Measurements from ENCODE around the gene ANTXR1. TPM values are rescaled to one million over a fixed set of nuclear protein-coding genes. Genes with fewer than 3 reads are reported as not detected.

The ANTXR1 gene
- total RNA-seq, 1 experiment from 2014 or later = 0.27 TPM

DNA sequence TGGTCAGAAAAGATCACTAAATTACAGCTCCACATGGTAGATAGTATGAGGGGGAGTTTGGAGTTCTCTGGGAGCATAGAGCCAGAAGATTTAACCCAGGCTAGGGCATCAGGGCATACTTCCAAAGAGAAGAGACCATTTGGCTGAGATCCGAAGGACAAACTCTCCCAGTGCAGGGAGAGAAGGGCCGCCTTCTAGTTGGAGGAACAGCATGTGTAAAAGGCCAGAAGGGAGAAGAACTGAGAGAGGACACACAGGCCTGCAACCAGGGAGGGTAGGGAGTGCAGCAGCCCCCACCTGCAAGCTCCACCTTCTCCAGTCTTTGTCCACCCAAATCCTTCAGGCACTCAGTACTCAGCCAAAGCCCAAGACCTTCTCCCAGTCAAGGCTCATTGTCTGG lies 192.1 kb downstream of the ANTXR1 start:
- ChIA-PET POLR2A (no interaction called here), CTCF (no interaction called here)
- Mint-ChIP-seq H3K36me3 (ENCODE audit: insufficient read depth, unreplicated experiment) (no peaks in the 10 kb centered on the region), H3K9me3 (ENCODE audit: unreplicated experiment) (peaks cover 10% of the 10 kb centered on the region), H3K27me3 (ENCODE audit: insufficient read depth, unreplicated experiment) (peaks cover 8% of the 10 kb centered on the region), H3K4me3 (ENCODE audit: unreplicated experiment) (no peak overlapping the region), H3K27ac (ENCODE audit: unreplicated experiment) (no peak overlapping the region), H3K4me1 (ENCODE audit: low read depth, unreplicated experiment) (no peaks in the 10 kb centered on the region)
- TF ChIP-seq, protein P1, sequence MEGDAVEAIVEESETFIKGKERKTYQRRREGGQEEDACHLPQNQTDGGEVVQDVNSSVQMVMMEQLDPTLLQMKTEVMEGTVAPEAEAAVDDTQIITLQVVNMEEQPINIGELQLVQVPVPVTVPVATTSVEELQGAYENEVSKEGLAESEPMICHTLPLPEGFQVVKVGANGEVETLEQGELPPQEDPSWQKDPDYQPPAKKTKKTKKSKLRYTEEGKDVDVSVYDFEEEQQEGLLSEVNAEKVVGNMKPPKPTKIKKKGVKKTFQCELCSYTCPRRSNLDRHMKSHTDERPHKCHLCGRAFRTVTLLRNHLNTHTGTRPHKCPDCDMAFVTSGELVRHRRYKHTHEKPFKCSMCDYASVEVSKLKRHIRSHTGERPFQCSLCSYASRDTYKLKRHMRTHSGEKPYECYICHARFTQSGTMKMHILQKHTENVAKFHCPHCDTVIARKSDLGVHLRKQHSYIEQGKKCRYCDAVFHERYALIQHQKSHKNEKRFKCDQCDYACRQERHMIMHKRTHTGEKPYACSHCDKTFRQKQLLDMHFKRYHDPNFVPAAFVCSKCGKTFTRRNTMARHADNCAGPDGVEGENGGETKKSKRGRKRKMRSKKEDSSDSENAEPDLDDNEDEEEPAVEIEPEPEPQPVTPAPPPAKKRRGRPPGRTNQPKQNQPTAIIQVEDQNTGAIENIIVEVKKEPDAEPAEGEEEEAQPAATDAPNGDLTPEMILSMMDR (IDR thresholded peaks at IDR 0.05; ENCODE audit: insufficient read depth in 1 of 2, low read depth in 1 of 2, low read length in 1 of 2, severe bottlenecking in 1 of 2, unreplicated experiment in 1 of 2) = no peak
- BruUV-seq (replicated peaks) = no TSS peak
- intact Hi-C loops (cut with micrococcal nuclease; ENCODE audit: unreplicated experiment) = no loop called here
- no peak for DNase-seq
- no peaks in the 10 kb centered on the region for H3K36me3 ChIP-seq (ENCODE audit: control insufficient read depth, insufficient read depth, low read length)
- no peak overlapping the region for H3K4me3 ChIP-seq (ENCODE audit: low read depth, low read length)
- 0 out of 2 replicates have a peak, but pooled peaks cover 1% of the 10 kb centered on the region for H3K27me3 ChIP-seq (replicated peaks; ENCODE audit: control insufficient read depth, insufficient read depth, low read length)
- H3K4me1 ChIP-seq = no peaks in the 10 kb centered on the region
- no peaks in the 10 kb centered on the region; the same call in 1 of the 2 replicates for H3K9me3 ChIP-seq

DNA sequence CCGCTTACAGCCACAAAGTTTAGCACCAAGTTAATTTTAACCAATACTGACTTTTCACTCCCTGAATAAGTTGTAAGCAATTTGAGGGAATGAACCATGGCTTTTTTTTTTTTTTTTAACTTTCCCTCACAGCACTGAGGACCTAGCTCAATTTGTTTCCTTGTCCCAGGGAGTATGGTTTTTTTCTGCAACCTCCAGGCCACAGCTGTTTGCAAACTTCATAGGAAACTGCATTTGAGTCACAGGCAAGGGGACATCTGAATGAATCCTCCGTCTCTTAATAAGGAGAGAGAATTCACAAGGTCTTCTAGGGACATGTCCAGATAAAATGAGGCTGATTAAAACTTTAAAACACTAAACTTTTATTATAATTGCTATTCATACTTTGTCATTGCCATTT lies 192.5 kb downstream of the ANTXR1 start:
- H3K9me3 Mint-ChIP-seq (ENCODE audit: unreplicated experiment) = peaks cover 10% of the 10 kb centered on the region
- no peak for DNase-seq
- CTCF ChIA-PET = no interaction called here
- POLR2A ChIA-PET = no interaction called here
- no peaks in the 10 kb centered on the region for H3K36me3 Mint-ChIP-seq (ENCODE audit: insufficient read depth, unreplicated experiment)
- no peak overlapping the region for H3K4me3 ChIP-seq (ENCODE audit: low read depth, low read length)
- peaks cover 8% of the 10 kb centered on the region for H3K27me3 Mint-ChIP-seq (ENCODE audit: insufficient read depth, unreplicated experiment)
- no peak overlapping the region for H3K4me3 Mint-ChIP-seq (ENCODE audit: unreplicated experiment)
- no TSS peak for BruUV-seq (replicated peaks)
- no peaks in the 10 kb centered on the region for H3K36me3 ChIP-seq (ENCODE audit: control insufficient read depth, insufficient read depth, low read length)
- intact Hi-C loops (cut with micrococcal nuclease; ENCODE audit: unreplicated experiment) = no loop called here
- no peaks in the 10 kb centered on the region; the same call in 1 of the 2 replicates for H3K9me3 ChIP-seq
- TF ChIP-seq, protein P1 (IDR thresholded peaks at IDR 0.05; ENCODE audit: insufficient read depth in 1 of 2, low read depth in 1 of 2, low read length in 1 of 2, severe bottlenecking in 1 of 2, unreplicated experiment in 1 of 2) = no peak
- no peaks in the 10 kb centered on the region for H3K4me1 Mint-ChIP-seq (ENCODE audit: low read depth, unreplicated experiment)
- no peaks in the 10 kb centered on the region for H3K4me1 ChIP-seq
- 0 out of 2 replicates have a peak, but pooled peaks cover 1% of the 10 kb centered on the region for H3K27me3 ChIP-seq (replicated peaks; ENCODE audit: control insufficient read depth, insufficient read depth, low read length)
- no peak overlapping the region for H3K27ac Mint-ChIP-seq (ENCODE audit: unreplicated experiment)

DNA sequence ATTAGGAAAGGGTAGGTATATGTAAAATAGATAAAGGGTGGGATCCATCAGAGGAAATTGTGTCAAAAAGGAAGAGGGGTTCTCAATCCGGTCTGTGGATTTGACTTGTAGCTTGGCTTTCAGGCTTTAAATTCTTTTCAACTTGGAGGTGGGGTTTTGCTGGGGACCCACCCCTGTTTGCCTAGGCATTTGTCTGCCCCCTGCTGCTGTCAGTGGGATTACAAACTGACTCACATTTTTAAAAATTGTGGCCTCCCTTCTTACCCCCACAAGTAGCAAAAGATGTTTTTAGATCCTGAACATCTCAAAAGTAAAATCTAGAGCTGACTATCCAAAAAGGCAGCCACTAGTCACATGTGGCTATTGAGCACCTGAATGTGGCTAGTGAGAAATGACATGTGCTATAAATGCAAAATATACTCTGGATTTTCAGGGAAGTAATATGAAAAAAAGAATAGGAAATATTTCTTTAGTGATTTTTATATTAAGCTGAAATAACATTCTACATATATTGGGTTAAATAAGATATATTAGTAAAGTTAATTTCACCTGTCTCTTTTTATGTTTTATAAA lies 195.1 kb downstream of the ANTXR1 start:
- TF ChIP-seq, protein P1 (IDR thresholded peaks at IDR 0.05; ENCODE audit: insufficient read depth in 1 of 2, low read depth in 1 of 2, low read length in 1 of 2, severe bottlenecking in 1 of 2, unreplicated experiment in 1 of 2) = no peak
- intact Hi-C loops (cut with micrococcal nuclease; ENCODE audit: unreplicated experiment) = no loop called here
- Histone ChIP-seq H3K27me3 (replicated peaks; ENCODE audit: control insufficient read depth, insufficient read depth, low read length) (no peaks in the 10 kb centered on the region), H3K36me3 (ENCODE audit: control insufficient read depth, insufficient read depth, low read length) (no peaks in the 10 kb centered on the region), H3K4me1 (no peaks in the 10 kb centered on the region), H3K9me3 (no peaks in the 10 kb centered on the region; the same call in 1 of the 2 replicates), H3K4me3 (ENCODE audit: low read depth, low read length) (no peak overlapping the region)
- no peaks in the 10 kb centered on the region for H3K4me1 Mint-ChIP-seq (ENCODE audit: low read depth, unreplicated experiment)
- ChIA-PET CTCF (no interaction called here), POLR2A (no interaction called here)
- H3K9me3 Mint-ChIP-seq (ENCODE audit: unreplicated experiment) = peaks cover 10% of the 10 kb centered on the region
- H3K27me3 Mint-ChIP-seq (ENCODE audit: insufficient read depth, unreplicated experiment) = peaks cover 8% of the 10 kb centered on the region
- no peak overlapping the region for H3K27ac Mint-ChIP-seq (ENCODE audit: unreplicated experiment)
- BruUV-seq (replicated peaks) = no TSS peak
- no peak overlapping the region for H3K4me3 Mint-ChIP-seq (ENCODE audit: unreplicated experiment)
- H3K36me3 Mint-ChIP-seq (ENCODE audit: insufficient read depth, unreplicated experiment) = no peaks in the 10 kb centered on the region
- no peak for DNase-seq

Measured in Caco-2 (cell line).